Midbrain (tissue), 1 donor: ENCODE measurements around the gene LPAR2.
"Not testable (repeated sequence)": the region's sequence is repeated elsewhere in the genome, so short reads cannot be mapped to it uniquely, and the experiment has no call there.

Experiments
- DNase-seq: peaks from one replicate; lab custom pipeline; 2025; lab: John Stamatoyannopoulos, UW

Gene LPAR2

GRCh38 chr19:19627621-19628500 lies at the start of gene LPAR2:
Gene LPAR2, minus strand, starts transcription at chr19:19628220. Its CDS starts 945 bp downstream, at chr19:19627275.
- DNase-seq = no peak

DNA sequence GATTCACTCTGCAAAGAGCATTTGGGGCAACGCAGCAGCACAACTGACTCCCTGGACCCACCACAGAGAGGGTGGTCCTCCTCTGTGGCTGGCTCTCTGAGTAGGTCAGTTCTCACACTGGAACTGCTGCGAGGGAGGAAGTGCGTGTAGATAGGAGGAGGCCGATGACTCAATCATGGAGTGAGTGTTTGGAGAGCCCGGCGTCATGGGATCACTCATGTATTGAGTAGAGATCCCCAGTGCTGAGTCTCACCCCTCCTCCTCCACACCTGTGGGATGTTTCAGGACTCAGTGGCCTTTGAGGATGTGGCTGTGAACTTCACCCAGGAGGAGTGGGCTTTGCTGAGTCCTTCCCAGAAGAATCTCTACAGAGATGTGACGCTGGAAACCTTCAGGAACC lies 49.6 kb upstream of the LPAR2 start:
- no peak for DNase-seq

DNA sequence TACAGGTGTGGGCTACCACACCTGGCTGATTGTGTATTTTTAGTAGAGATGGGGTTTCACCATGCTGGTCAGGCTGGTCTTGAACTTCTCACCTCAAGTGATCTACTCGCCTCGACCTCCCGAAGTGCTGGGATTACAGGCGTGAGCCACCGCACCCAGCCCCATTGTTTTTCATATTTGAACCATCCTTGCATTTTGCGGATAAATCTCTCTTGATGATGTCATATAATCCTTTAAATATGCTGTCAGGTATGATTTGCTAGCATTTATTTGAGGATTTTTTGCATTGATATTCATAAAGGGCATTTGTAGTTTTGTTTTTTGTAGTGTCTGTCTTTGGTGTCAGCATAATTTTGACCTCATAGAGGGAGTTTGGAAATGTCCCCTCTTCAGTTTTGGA lies 46.3 kb upstream of the LPAR2 start:
- no peak for DNase-seq

GRCh38 chr19:19672816-19673215 lies 44.8 kb upstream of the LPAR2 start:
- no peak for DNase-seq

DNA sequence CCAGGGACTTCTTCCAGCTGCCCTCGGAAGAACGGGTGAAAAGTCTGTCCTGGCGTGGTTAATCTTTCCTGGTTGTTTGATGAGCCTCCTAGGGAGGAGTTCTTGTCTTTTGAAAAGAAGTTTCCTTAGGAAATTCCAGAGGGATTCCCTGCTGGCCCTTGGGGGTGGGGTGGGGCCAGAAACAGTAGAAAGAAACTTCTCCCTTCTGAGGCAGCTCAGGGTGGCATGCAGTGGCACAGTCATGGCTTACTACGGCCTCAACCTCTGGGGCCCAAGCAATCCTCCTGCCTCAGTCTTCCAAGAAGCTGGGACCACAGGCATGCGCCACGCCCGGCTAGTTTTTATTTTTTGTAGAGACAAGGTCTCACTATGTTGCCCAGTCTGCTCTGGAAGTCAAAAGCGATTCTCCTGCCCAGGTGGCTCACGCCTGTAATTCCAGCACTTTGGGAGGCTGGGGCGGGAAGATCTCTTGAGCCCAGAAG lies 42.1 kb upstream of the LPAR2 start:
- no peak for DNase-seq

DNA sequence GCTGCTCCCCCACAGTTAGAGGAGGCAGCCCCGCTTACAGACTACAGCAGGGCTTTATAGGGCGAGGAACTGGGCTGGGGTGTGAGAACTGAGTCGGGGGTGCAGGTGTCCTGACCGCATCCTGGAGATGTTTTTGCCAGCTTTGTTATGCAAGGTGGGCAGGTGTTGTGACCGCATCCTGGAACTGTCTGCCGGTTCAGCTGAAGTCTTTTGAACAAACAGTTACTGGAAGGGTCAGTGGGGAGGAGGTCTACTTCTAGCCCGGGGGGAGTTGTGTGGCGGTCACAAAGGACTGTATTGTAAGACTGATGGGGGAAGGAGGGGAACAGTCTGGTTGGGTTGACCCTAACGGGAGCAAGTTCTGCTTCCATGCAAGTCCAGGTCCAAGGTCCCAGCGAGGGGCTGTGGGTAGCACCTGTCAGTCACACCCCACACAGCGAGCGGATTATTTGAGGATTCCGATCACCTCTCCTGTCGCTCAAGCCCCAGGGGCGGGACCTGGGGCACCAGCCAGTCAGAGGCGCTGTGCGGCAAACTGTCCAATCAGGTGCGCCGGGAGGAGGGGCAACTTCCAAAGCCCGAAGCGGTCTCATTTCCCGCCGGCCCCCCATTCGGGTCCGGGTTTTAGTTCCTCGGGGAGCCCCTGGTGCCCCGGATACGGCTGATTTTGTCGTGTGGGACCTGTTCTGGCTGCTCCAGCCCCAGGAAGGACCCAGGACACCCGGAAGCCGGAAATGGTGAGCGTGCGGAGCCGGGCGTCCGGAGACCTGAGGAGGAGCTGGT lies 40.4 kb upstream of the LPAR2 start, which contains the start of gene ZNF101:
Gene ZNF101 (plus strand): TSS at position 610 of the 783 bp plus-strand sequence. CDS start 125 bp downstream, at position 735.
- peak; percentile 94 for DNase-seq

DNA sequence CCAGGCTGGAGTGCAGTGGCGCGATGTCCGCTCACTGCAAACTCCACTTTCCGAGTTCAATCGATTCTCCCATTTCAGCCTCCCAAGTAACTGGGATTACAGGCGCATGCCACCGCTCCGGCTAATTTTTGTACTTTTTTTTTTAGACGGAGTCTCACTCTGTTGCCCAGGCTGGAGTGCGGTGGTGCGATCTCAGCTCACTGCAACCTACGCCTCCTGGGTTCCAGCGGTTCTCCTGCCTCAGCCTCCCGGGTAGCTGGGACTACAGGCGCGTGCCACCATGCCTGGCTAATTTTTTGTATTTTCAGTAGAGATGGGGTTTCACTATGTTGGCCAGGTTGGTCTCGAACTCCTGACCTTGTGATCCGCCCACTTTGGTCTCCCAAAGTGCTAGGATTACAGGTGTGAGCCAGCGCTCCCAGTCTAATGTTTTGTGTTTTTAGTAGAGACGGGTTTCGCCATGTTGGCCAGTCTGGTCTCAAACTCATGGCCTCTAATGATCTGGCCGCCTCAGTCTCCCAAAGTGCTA lies 37.5 kb upstream of the LPAR2 start:
- not testable (repeated sequence) for DNase-seq

DNA sequence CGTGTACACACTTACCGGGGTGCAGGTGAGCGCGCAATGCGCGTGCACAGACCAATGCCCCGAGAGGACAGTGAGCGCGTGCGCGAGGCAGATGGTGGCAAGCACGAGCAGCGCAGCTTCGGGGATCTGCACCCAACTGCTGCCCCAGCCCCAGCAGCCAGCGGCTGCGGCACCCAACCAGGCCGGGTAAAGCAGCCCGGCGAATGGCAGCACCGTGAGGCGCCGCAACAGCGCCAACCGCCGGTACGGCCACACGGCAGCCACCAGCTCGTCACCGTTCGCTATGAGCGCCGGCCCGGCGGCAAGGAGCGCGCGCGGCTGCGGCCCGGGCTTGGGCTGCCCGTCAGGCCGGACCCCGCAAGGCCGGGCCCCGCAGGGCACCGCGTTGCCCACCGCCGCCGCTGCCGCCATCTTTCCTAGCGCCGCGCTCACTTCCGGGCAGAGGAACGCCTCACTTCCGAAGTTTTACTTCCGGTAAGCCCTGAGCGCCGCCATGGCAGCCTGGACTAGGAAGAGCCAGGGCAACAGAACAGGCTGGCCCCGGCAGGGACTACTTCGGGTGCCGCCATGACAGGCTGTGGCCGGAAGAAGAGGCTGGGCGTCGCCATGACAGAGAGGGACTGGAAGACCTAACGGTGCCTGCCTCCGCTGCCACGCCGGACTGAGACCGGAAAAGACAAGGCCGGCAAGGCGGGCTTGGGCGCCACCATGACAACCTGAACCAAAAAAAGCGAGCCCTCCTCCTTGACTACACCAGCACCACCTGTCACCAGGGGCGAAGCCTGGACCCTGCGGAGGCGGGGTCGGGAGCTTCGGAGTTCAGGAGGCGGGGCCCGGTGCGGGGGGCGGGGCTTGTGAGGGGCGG lies 35.5 kb upstream of the LPAR2 start, which contains the start of gene ATP13A1:
Gene ATP13A1 (minus strand): TSS at position 421 of the 865 bp plus-strand sequence. CDS start 10 bp downstream, at position 411.
- peak; percentile 98 for DNase-seq

DNA sequence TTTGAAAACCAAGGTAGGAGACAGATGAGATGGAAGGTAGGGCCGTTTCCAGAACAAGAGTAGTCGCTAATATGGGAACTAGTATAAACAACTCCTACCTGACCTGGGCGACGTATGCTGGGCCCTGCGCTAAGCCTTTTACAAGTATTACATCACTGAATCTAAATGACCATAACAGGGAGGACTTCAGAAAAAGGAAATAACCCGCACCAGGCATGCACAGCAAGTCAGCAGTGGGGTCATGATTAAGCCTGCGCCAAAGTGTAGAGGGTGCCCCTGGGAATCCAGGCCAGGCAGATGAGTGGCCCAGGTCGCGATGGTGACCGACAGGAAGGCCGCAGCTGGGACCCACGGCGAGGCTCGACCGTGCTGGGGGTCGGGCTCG lies 34.8 kb upstream of the LPAR2 start:
- no peak for DNase-seq

GRCh38 chr19:19662344-19662743 lies 34.3 kb upstream of the LPAR2 start:
- DNase-seq = no peak

- no peak for DNase-seq
Observed at GRCh38 chr19:19661675-19662251, 33.7 kb upstream of the LPAR2 start.

GRCh38 chr19:19661141-19661674 lies 33.2 kb upstream of the LPAR2 start:
- no peak for DNase-seq

DNA sequence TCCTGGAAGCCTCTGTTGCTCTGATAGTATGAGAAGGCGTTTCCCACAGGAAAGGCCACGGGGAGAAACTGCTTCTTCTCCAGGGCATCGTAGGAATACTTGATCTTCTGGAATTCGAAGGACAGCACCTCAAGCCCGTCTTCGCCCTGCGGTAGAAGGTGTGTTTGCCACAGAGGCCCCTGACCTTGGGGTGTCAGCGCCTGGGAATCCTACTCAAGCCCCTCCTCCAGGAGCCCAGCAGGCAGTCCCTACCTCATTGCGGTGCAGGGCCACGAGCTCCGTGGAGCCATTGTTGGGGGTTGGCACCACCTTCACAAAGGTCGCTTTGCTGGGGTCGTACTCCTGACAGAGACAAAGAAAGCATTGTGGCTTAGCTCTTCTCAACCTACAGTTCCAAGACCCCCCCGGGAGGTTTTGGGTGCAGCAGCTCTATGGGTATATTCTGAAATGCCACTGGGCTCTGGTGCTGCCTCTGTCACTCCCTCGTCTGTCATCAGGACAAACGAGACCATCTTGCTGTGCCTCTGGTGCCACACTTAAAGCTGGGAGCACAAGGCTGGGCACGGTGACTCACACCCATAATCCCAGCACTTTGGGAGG lies 31.7 kb upstream of the LPAR2 start:
- no peak for DNase-seq

GRCh38 chr19:19657397-19657783 lies 29.4 kb upstream of the LPAR2 start:
- DNase-seq = no peak

DNA sequence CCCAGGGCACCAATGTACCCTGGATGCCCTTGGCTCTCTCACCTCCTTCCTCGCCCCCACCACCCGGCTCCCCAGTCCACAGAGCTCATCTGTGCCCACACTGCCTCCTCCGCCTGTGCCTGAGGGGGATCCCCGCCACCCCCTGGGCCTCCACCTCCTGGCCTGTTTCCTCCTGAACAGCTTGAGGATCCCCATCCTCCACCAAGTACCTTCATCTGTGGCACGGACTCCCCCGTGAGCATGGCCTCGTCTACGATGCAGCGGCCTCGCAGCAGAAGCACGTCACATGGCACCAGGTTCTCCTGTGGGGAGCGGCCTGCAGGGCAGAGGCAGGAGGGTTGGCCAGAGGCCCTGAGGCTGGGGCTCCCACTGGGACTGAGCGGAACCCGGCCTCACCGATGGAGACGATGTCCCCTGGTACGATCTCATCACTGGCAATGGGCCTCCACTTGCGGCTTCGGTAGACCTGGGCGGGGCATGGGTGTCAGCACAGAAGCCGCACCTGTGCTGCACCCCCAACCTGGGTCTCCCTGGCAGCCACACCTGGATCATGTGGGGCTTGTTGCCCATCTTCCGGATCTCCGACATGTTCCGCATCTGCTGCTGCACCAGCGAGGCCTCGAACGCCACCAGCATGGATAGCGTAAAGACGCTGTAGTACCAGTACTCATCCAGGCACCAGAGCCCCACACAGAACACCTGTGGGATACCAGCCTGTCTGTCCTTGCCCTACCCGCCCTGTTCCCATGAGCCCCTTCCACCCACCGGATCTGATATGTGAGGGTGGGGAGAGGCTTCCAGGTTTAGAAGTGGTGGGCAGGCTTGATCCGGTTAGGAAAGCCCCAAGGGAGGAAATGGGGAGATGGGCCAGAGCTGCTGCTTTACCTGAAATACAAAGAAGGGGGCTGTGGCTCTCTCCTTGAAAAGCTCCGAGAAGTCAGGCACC lies 28.7 kb upstream of the LPAR2 start:
- DNase-seq = no peak

DNA sequence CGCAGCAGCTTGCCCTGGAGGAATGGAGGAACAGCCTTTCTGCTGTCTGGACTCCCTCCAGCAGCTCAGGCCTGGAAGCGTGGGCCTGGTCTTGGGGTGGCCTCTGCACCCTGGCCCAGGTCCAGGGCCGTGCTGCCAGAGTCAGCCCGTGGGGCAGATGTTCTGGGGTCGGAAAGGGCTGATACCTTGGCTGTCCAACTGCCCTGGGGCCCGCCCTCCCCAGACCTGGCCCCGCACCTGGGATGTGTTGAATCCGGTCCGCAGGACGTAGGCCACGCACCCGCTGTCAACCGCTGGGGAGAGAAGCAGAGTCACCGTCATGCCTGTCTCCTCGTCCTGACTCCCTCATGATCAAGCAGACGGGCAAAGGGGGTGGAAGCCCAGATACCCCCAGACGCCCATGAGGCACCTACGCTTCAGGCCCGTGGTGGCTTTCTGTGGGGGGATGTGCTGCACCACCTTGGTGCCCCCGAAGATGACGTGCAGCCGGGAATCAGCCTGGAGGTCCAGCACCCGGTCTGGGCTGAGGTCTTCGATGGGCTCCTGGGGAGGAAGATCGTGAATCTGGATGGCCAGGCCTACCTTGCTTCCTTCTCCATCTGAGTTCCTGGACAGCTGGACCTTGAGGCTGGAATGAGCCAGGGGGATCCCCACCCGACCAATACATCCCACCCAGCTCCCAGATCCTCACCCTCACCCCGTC lies 27.8 kb upstream of the LPAR2 start:
- DNase-seq = no peak

- no peak for DNase-seq
Observed at GRCh38 chr19:19655051-19655594, 27.1 kb upstream of the LPAR2 start.

DNA sequence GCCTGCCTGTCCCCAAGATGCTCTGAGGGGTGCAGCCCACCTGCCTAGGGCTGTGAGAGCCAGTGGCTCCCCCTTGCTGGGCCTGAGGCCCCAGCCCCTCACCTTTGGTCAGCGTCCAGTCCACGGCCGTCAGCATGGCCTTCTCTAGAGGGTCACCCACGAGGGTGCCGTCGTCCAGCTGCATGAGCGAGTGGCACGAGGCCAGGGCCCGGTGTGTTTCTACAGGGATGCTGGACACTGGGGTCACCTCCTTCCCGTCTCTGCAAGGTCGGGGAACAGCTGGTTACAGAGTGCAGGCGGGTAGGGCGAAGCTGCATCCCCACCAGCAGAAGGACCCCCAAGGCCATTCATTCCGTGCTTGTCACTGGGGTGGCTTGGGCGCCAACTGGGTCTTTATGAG lies 26.4 kb upstream of the LPAR2 start:
- DNase-seq = no peak
